Gastrocnemius medialis (tissue), 4 donors: ENCODE data around the gene PERCC1. TPM values are rescaled to one million over a fixed set of nuclear protein-coding genes. Genes with fewer than 3 reads are reported as not detected.

Experiments
- ATAC-seq, 2 donors: fragments of 150-250 bp; one replicate each; pipeline ENCODE4 v1.9.1; 2016
- DNase-seq, 2 donors: peaks; one replicate each; pipeline ENCODE4 v3.0.0-alpha.2; 2019
- H3K27ac ChIP-seq, 4 donors: fragments of 200-600 bp; sonication (generic); 1 replicate in 1 of 4; 2 replicates in 3 of 4; pipeline ENCODE4 v1.5.1; 2016 to 2018; ENCODE audit warnings: mild to moderate bottlenecking in 2 of 4, moderate library complexity in 1 of 4
- H3K27me3 ChIP-seq, 3 donors: fragments of 200-600 bp; sonication (generic) in 2 of 3; 1 replicate in 1 of 3; 2 replicates in 2 of 3; pipeline versions ENCODE4 v1.5.1 to v1.6.0; 2016 to 2019; ENCODE audit warnings: mild to moderate bottlenecking in 1 of 3, moderate library complexity in 1 of 3
- H3K36me3 ChIP-seq, 2 donors: fragments of 200-600 bp; sonication (generic) in 1 of 2; one replicate each; pipeline ENCODE4 v1.5.1; 2017 to 2018
- H3K4me1 ChIP-seq, 2 donors: fragments of 200-600 bp; sonication (generic) in 1 of 2; one replicate each; pipeline ENCODE4 v1.5.1; 2016 to 2017; ENCODE audit warnings: mild to moderate bottlenecking in 2 of 2
- H3K4me3 ChIP-seq, 4 donors: fragments of 200-600 bp; sonication (generic) in 3 of 4; 1 replicate in 1 of 4; 2 replicates in 3 of 4; pipeline ENCODE4 v1.5.1; 2016 to 2019; ENCODE audit warnings: mild to moderate bottlenecking in 2 of 4
- H3K9me3 ChIP-seq, 3 donors: fragments of 200-600 bp; sonication (generic) in 2 of 3; 1 replicate in 1 of 3; 2 replicates in 2 of 3; pipeline ENCODE4 v1.5.1; 2016 to 2019
- POLR2A ChIP-seq, 2 donors: fragments of 450-650 bp; IDR thresholded peaks; one replicate each; pipeline ENCODE4 v1.6.1; 2017; ENCODE audit warnings: antibody characterized with exemption in 2 of 2, mild to moderate bottlenecking in 2 of 2, moderate library complexity in 2 of 2
- in situ Hi-C, 4 donors: fragments of 200-750 bp; cut with MboI; loops; one replicate each; pipeline versions ENCODE4 v1.15.0 to v1.8.0; 2017; ENCODE audit warnings: low sequenced_read_pairs in 4 of 4
- intact Hi-C: fragments of 100-400 bp; cut with DNase I; formaldehyde crosslinking; loops from one replicate; pipeline ENCODE4 v1.15.1; 2023; ENCODE audit warnings: low total_unique reads
- total RNA-seq, 4 donors: library from RNA; depleted of rRNA; stranded (reverse); fragments of >200 nt; gene quantifications; one replicate each; pipeline versions ENCODE4 v1.1.0 to v1.2.3, GENCODE V29; 2016
- TF ChIP-seq, protein P1 (sequence below), 5 experiments: fragments of 450-650 bp in 3 of 5; fragments of 200-600 bp in 2 of 5; sonication (generic) in 2 of 5; IDR thresholded peaks in 4 of 5; conservative IDR thresholded peaks in 1 of 5; 1 replicate in 4 of 5; 2 replicates in 1 of 5; pipeline ENCODE4 v1.5.1; 2016 to 2019; ENCODE audit warnings: antibody characterized with exemption in 5 of 5, mild to moderate bottlenecking in 3 of 5, moderate library complexity in 3 of 5

PERCC1 gene
- total RNA-seq, 4 donors from 2014 or later = not detected

DNA sequence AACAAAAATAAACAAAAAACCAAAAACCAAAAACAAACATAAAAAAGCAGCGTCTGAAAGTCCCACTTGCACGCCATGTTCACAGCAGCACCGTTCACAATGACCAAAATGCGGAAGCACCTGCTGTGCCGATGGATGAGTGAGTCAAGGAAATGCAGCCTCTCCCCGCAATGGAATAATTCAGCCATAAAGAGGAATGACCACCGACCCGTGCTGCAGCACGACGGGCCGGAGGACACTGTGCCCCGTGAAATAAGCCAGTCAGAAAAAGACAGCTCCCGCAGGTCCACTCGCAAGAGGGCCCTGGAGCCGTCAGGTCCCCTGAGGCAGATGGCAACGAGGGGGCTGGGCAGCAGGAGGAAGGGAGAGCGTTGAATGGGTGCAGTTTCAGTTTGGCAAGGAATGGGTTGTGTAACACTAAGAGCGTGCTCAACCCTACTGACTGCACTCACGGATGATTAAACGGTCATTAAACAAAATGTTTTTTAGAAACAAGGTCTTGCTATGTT, 38.9 kb downstream of the PERCC1 start:
- no peak for ATAC-seq
- Histone ChIP-seq H3K9me3 (no peaks in the 10 kb centered on the region), H3K36me3 (no peaks in the 10 kb centered on the region), H3K4me3 (no peak overlapping the region), H3K27me3 (no peaks in the 10 kb centered on the region), H3K4me1 (peaks cover 14 to 19% of the 10 kb centered on the region in 2 donors), H3K27ac (no peak overlapping the region)
- no peak for TF ChIP-seq POLR2A (IDR thresholded peaks at IDR 0.05)
- TF ChIP-seq, protein P1, sequence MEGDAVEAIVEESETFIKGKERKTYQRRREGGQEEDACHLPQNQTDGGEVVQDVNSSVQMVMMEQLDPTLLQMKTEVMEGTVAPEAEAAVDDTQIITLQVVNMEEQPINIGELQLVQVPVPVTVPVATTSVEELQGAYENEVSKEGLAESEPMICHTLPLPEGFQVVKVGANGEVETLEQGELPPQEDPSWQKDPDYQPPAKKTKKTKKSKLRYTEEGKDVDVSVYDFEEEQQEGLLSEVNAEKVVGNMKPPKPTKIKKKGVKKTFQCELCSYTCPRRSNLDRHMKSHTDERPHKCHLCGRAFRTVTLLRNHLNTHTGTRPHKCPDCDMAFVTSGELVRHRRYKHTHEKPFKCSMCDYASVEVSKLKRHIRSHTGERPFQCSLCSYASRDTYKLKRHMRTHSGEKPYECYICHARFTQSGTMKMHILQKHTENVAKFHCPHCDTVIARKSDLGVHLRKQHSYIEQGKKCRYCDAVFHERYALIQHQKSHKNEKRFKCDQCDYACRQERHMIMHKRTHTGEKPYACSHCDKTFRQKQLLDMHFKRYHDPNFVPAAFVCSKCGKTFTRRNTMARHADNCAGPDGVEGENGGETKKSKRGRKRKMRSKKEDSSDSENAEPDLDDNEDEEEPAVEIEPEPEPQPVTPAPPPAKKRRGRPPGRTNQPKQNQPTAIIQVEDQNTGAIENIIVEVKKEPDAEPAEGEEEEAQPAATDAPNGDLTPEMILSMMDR (IDR thresholded peaks at IDR 0.05 in 4 of 5, conservative IDR thresholded peaks at IDR 0.05 in 1 of 5) = no peak
- in situ Hi-C loops = no loop called here
- intact Hi-C loops = loop anchor here (5.0 to 10.0 kb wide), 2 partner anchors 162 to 215 kb away; partner anchors contain the start of gene UBE2I
- no peak for DNase-seq

DNA sequence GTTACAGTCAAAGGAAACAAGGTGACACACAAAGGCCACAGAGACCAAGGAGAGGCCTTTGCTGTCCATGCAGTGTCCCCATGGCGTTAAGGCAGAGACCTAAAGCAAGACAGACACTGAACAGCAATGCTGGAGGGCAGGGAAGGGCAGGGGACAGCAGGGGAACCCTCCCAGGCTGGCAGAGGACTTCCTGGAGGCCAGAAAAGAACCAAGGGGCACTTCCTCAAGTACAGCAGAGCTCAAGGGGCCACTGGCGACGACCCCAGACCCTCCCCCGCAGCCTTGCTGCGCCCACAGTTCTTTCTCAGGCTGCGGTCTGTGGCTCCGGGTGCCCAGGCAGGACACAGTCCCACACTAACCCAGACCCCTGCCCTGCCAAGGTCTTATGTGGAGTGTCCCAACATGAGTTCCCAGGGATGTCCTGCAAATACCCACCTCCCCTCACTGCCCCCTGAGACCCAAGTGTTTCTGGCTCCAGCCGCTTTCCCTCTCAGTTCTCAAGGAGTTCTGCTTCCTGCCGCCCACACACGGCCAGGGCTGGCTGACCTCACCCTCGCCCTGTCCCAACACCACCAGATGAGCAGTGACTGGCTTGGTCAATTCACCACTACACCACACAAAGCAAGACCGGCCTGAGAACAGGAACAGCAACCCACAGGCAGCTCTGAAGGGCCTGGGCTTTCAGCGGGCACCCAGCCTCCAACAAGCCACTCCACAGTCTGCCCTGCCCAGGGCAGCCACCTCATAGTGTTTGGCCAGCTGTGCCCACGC, 39.8 kb downstream of the PERCC1 start:
- H3K36me3 ChIP-seq = no peaks in the 10 kb centered on the region
- ATAC-seq = no peak
- peaks cover 14 to 23% of the 10 kb centered on the region in 2 donors for H3K4me1 ChIP-seq
- DNase-seq = no peak
- no peak for TF ChIP-seq POLR2A (IDR thresholded peaks at IDR 0.05)
- TF ChIP-seq, protein P1 (IDR thresholded peaks at IDR 0.05 in 4 of 5, conservative IDR thresholded peaks at IDR 0.05 in 1 of 5) = no peak
- peak overlapping the region in 1 of 4 donors; percentile 18 for H3K27ac ChIP-seq
- H3K9me3 ChIP-seq = no peaks in the 10 kb centered on the region
- H3K4me3 ChIP-seq = no peak overlapping the region
- intact Hi-C loops (loop anchor here (5.0 to 10.0 kb wide), 2 partner anchors 163 to 214 kb away; partner anchors contain the start of gene UBE2I), in situ Hi-C loops (no loop called here)
- no peaks in the 10 kb centered on the region for H3K27me3 ChIP-seq

- in situ Hi-C loops = no loop called here
- intact Hi-C loops = loop anchor here (5.0 to 10.0 kb wide), 2 partner anchors 164 to 213 kb away; partner anchors contain the start of gene UBE2I
- Histone ChIP-seq H3K4me1 (peaks cover 14 to 27% of the 10 kb centered on the region in 2 donors), H3K36me3 (no peaks in the 10 kb centered on the region), H3K27ac (no peak overlapping the region), H3K4me3 (no peak overlapping the region), H3K9me3 (no peaks in the 10 kb centered on the region), H3K27me3 (no peaks in the 10 kb centered on the region)
- ATAC-seq = no peak
- TF ChIP-seq POLR2A (IDR thresholded peaks at IDR 0.05) = no peak
- TF ChIP-seq, protein P1 (IDR thresholded peaks at IDR 0.05 in 4 of 5, conservative IDR thresholded peaks at IDR 0.05 in 1 of 5) = no peak
- no peak for DNase-seq
These were observed 40.8 kb downstream of the PERCC1 start for GRCh38 chr16:1471569-1472194.

DNA sequence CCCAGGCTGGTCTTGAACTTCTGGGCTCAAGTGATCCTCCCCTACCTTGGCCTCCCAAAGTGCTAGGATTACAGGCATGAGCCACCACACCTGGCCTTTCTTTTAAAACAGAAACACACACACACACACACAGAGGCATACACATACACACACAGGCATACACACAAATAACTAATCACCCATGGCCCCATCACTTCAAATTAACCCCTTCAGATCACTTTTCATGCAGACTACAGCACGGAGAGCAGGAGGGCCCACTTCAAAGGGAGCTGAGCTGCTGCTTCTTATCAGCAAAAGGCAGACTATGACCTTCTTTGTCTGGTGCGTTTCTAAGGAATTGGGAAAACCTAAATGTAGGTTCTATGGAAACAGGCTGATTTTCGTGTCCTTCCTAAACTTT, 42.1 kb downstream of the PERCC1 start:
- DNase-seq (no peak), ATAC-seq (no peak)
- Histone ChIP-seq H3K4me3 (no peak overlapping the region), H3K27ac (no peak overlapping the region), H3K9me3 (no peaks in the 10 kb centered on the region), H3K27me3 (no peaks in the 10 kb centered on the region), H3K36me3 (no peaks in the 10 kb centered on the region), H3K4me1 (peaks cover 14 to 27% of the 10 kb centered on the region in 2 donors)
- no peak for TF ChIP-seq POLR2A (IDR thresholded peaks at IDR 0.05)
- TF ChIP-seq, protein P1 (IDR thresholded peaks at IDR 0.05 in 4 of 5, conservative IDR thresholded peaks at IDR 0.05 in 1 of 5) = no peak
- in situ Hi-C loops (no loop called here), intact Hi-C loops (loop anchor here (5.0 to 10.0 kb wide), 2 partner anchors 166 to 212 kb away; partner anchors contain the start of gene UBE2I)
